ENCODE measurements around the gene VWA2.

VWA2 gene, protein sequence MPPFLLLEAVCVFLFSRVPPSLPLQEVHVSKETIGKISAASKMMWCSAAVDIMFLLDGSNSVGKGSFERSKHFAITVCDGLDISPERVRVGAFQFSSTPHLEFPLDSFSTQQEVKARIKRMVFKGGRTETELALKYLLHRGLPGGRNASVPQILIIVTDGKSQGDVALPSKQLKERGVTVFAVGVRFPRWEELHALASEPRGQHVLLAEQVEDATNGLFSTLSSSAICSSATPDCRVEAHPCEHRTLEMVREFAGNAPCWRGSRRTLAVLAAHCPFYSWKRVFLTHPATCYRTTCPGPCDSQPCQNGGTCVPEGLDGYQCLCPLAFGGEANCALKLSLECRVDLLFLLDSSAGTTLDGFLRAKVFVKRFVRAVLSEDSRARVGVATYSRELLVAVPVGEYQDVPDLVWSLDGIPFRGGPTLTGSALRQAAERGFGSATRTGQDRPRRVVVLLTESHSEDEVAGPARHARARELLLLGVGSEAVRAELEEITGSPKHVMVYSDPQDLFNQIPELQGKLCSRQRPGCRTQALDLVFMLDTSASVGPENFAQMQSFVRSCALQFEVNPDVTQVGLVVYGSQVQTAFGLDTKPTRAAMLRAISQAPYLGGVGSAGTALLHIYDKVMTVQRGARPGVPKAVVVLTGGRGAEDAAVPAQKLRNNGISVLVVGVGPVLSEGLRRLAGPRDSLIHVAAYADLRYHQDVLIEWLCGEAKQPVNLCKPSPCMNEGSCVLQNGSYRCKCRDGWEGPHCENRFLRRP

DNA sequence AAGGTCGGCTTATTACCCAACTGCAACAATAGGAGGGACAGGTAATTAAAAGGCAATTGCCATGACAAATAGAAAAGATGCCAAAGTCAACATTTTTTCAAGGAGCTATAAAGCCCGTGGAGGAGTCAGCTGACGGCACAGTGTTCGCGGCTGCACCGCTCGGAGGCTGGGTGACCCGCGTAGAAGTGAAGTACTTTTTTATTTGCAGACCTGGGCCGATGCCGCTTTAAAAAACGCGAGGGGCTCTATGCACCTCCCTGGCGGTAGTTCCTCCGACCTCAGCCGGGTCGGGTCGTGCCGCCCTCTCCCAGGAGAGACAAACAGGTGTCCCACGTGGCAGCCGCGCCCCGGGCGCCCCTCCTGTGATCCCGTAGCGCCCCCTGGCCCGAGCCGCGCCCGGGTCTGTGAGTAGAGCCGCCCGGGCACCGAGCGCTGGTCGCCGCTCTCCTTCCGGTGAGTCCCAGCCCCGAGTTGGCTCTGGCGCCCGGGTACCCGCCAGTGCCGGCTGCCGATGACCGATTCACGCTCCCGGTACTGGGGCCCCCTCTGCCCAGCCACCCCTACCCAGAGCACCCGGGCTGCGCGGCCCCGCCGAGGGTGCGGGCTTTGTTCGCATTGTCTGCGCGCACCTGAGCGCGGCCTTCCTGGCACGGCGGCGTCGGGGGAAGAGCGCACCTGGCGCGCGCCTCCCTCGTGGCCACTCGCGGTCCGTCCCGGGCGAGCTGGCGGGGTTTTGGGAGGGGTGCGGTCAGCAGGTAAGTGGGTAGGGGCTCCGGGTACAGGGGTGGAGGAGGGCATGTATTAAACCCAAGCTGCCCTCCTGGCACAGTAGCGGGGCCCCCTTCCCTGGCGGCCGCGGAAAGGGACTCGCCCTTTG lies at the start of gene VWA2:
VWA2 (plus strand) TSS at position 138 of the 877 bp plus-strand sequence. CDS start 9,460 bp downstream, outside the sequence.
- no peak for FAIRE-seq

DNA sequence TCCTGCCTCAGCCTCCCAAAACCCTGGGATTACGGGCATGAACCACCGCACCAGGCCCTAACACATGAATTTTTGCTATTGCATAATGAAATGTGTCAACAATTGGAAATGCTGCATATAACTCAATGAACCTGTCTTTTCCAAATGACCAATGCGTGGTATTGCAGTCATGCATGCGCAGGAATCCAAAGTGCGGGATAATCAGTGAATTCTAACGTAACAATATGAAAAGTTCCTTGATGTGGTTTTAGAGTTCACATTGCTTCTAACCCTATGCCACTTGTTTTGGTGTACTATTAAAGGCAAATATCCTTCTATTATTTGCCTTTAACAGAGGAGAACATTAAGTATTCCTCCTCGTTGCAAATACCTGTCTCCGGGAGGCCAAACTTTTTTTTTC lies 49.4 kb upstream of the VWA2 start:
- FAIRE-seq = no peak

DNA sequence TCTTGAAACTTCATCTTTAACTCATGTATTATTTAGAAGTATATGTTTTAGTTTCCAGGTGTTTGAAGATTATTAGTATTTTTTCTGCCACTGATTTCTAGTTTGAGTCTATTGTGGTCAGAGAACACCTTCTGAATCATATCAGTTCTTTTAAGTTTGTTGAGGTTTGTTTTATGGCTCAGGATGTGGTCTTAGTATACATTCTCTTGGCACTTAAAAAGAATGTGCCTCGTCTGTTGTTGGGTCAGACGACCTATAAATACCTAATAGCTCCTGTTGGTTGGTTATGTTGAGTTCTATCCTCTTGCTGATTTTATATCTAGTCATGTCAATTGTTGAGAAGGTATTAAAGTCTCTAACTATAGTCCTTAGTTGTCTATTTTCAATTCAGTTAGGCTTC lies 44.0 kb upstream of the VWA2 start:
- FAIRE-seq = no peak

DNA sequence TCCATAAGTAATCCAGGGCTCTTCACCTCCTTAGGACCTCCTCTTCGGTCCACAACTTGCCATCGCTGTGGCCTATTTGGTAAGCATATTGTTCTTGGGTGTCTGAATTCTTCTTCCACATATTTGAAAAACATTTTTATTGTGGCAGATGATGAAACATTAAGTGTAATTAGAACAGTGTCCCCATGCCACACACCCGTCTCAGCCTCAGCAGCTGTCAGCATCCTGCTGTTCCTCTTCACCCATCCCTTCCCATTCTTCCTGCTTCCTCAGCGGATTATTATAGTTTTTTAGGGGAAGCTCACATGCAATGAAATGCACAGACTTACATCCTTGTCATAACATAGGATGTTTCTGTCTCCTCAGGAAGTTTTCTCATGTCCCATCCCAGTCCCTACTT lies 39.8 kb upstream of the VWA2 start:
- no peak for FAIRE-seq

DNA sequence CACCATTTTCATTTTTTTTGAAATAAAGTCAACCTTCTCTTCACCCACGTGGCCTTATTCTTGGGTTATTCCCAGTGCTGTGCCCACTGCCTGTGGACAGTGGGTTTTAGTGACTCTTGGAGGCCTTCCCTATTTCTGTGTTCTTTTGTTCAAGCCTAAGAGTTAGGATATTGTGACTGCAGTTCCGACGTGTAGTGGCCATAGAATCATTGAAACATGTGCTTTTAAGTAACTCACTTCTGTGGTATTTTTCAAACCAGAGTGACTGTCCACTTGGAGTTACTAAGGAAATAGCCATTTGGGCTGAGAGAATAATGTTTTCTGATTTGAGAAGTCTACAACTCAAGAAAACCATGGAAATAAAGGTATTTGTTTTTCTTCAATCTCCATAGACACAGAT lies 36.2 kb upstream of the VWA2 start:
- no peak for FAIRE-seq

DNA sequence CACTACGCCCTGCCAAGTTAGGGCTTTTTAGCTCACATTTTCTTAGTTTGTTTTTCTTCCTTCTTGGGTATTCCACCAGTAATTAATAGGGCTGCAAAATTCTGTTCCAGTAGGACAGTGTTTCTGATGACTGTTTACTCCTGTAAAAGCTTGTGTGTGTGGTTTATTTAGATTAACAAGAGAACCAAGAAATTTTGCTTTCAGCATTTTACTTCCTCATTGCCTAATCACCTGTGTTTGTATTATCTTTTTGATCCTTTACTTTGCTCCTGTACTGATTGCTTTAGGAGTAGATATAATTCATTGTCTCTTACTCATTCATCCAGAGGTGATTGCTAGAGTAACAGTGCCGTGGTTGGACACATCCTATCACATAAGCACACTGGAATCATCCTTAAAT lies 32.2 kb upstream of the VWA2 start:
- no peak for FAIRE-seq

DNA sequence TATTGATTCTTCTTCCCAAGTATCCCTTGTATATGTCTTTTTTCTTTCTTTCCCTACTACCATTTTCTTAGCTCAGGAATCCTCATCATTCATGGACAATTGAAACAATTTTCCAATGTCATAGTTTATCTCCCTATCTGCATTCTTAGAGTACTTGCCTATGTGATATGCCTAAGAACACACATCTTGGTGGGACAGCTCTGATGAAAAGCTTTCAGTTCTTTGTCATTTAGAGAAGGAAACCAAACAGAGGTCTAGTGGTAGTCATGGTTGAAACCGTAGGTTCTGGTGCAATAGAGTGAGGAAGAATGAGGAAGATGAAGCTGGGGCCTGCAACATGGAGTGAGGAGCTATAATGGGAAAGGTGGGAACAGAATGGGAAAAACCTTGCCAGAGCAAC lies 31.7 kb upstream of the VWA2 start:
- FAIRE-seq = no peak

DNA sequence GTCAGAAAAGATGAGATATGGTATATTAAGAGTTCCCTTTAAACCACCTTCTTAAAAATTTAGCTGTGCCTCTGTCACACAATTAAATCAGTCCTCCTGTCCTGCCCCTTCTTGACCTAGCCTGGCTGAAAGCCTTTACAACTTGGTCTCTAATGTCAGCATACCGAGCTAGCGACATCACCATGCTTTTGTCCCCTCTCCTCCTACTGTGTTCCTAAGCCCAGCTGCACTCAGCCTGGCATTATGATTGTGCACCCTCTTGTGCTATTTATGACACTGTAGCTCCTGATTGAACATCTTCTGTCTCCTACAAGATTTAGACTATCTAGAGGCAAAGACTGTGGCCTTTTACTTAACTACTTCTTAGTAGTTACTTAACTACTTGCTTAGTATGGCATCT lies 30.7 kb upstream of the VWA2 start:
- FAIRE-seq = no peak

DNA sequence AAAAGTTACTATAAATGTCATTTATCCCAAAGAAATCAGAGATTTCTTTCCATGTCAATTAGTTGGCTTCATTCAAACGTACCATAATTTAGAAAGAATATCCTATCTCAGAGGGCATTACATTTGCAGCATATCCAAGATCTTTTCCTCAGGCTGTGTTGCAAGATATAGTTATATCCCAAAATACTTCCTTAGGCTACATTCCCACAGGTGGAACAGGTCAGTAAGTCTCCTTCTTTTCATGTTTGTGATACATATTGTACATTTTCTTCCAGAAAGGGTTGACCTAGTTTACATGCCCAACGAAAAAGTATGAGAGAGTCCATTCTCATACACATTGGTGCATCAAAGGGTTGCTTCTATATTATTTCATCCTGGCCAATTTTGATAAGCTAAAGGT lies 26.9 kb upstream of the VWA2 start:
- no peak for FAIRE-seq

DNA sequence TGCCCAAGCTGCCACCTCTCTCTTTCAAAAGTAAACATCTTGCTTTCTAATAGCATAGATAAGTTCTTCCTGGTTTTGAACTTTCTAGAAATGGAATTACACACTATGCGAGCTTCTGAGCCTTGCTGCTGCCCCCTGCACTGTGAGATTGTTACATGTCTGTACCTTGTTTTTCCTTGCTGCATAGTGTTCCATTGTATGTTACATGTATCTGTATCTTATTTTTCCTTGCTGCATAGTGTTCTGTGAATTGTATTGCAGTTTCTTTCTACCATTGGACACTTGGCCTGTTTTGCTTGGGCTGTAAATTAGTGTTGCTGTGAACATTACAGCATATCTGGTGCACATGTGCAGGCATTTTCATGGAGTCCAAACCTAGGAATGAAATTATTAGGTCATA lies 24.0 kb upstream of the VWA2 start:
- no peak for FAIRE-seq

DNA sequence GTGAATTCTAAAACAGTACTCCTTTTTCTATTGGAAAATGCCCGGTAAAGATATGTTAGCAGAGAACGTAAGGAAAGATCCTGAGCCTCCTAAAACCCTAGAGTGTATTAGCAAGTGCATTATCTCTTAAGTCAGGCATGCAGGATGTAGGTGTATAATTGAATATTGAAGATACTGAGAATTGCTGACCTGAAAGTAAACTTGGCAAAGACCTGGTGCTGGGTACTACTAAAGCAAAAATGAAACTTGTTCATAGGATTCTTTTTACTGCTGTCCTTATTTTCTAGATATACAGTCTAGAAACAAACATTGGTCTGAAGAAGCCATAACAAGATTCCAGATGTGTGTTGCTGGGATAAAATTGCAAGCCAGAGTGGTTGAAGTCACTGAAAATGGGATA lies 18.8 kb upstream of the VWA2 start:
- no peak for FAIRE-seq

DNA sequence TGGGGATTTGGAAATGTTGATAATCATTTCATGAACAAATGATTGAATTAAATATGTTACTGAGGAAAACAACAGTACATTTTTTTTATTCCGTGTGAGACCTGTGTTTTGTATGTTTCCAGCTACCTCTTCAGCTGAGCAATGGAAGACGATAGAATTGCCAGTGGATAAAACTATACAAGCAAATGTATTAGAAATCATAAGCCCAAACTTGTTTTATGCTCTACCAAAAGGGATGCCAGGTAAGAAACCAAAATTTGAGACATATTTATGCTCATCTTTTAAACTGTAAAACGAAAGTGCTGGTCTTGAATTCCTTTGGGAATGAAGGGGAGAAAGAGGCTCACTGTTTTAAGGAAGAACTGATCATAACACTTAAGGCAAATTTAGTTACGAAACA lies 17.8 kb upstream of the VWA2 start:
- FAIRE-seq = no peak

DNA sequence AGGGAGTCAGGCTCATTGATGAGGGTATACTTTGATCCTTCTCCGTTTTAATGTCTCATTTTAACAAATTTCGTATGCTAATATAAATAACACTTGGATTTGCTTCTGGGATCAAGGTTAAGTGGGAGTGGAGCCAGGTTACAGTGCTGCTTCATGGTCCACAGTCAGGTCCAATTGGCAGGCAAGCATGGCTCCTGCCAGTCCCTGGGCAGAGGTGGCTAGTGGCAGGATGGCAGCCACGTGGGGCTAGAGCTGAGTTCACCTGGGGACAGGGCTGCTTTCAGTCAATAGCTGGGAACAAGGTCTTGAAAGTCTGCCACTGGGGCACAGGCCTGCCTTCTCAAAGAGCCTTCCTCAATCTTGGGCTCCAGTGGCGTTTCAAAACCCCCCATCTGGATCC lies 16.0 kb upstream of the VWA2 start:
- no peak for FAIRE-seq

DNA sequence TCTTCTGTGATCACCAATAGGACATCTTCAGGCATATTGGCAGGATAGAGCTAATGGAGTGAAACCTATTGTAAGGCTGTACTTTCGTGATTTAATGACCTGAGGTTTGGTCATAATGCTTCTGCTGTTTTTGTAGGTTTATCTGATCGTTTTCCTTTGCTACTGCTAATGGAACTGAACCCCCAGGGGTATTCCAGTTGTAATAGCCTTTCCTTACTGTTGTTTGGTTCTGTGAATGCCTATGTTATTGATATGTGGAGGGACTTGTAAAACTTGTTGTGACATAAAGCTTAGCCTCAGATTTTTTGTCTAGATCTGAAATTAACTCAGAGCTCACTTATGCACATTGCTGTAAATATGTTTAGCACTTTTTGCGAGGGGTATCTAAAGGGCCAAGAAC lies 10.9 kb upstream of the VWA2 start:
- no peak for FAIRE-seq

DNA sequence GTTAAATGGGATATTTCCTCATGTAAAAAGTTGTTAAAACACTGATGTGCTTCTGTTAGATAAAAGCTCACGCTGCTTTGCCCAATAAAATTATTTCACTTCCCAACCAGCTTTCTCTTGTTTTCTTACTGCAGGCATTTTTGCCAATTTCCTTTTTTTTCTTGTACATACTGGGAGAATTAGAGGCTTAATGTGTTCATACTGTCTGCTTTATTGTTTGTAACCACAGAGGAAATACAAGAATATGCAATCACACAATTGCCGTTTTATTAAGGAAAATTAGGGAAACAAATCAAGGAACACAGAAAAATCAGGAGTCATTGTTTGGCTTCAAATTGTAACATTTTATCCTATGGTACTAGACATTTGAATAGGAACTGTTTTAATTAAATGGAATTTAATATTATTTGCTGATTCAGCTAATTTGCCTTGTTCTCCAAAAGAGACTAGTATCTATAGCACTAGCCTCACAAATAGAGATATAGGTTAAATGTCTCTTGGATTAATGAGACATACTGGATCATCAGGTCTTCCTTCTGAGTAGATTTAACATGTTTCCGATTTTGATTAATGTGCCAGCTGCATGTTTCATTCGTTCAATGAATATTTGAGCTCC lies 6.4 kb upstream of the VWA2 start:
- FAIRE-seq = no peak

DNA sequence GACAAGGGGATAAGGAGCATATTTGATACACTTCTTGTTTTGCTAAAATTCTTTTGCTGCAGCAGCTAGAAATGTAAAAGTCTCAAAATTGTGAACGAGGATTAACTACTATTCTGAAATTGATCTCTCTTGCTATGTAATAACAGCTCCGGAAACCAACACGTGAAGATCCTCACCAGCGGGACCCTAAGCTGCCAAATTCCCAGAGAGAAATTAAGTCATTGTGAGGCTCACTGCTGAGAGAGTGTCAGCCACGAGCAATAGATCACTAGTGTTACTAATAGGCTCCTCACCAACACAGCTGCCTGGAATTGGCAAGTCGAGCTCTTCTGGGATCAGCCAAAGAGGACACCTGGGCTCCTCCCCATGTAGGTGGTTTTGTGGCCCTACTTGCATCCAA lies 5.6 kb upstream of the VWA2 start:
- FAIRE-seq = no peak

DNA sequence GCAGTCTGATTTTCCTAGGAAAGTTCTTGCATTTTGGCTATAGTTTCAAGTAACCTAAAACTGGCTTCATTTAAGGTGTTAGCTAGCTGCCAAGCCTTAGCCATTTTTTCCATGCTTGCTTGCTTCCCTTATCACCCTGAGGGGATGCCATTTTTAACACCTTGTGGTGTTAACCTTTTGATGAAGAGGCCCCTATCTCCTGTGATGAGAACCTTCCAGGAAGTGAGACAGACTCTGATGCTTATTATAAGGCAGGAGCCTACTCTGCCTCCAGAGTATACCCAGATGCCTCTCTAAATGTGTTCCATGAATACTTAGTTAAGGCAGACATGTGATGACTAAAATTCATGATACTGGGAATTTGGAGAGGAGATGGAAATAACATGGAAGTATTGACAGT lies 4.9 kb upstream of the VWA2 start:
- FAIRE-seq = no peak

DNA sequence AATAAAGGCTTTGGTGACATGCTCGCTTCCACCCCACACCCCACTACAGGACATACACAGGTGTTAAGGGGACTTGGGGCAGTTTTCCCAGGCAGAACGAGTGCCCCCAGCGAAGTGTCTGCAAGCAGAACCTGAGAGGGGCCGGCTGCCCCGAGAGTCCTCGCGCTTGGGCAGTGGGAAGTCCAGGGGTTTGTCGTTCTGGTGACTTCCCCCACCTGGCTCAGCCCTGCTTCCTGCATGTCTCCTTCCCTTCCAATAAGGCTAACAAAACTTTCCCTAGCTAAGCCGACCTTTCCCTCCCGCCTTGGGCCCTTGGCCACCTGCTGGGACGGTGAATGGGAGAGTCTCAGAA lies 916 bp downstream of the VWA2 start:
- FAIRE-seq = no peak

DNA sequence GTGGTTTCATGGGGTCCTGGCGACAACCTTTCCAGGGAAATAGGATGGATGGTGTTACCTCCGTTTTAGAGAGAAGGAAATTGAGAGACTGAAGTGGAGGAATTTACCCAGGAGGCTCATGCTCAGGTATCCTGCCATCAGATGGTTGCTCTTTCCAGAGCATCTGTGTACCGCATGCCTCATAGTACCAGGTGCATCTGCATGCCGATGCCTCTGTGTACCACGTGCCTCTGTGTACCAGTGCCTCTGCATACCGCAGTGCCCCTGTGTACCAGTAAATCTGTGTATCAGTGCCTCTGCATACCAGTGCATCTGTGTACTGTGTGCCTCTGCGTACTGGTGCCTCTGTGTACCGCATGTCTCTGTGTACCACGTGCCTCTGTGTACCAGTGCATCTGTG lies 3.2 kb downstream of the VWA2 start:
- FAIRE-seq = no peak

DNA sequence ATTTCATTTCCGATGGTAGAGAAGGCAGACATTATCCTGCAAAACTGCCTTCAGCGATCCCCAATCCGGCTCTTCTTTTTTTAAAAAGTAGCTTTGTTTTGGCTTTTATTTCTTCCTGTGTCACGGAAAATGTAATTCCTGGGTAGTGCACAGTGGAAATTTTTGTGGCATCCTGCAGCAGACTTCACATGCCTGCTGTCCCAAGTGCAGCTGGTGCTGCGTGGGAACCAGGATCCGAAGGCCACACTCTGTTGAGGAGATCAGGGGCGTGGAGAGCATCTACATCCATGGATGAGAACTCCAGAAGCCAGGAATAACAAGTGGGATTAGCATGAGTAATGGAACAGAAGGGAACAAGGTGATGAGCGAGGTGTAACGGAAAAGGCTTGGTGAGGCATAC lies 4.6 kb downstream of the VWA2 start:
- no peak for FAIRE-seq

DNA sequence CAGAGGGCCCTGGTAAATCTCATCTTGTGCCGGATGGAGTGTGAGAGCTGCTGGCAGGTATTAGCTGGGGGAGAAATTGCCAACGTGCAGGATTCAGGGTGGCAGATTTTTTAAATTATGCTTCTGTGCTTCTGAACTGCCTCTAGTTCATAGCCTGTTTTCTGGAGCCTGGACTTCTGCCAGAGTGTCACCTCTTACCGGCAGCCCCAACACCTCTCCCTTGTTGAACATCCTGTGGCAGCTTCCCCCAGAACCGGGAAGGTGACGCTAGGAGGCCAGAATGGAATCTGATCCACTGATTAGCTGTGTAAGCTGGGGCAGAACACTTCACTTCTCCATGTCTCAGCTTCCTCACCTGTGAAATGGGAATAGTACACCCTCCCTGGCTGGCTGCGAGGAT lies 5.1 kb downstream of the VWA2 start:
- no peak for FAIRE-seq

DNA sequence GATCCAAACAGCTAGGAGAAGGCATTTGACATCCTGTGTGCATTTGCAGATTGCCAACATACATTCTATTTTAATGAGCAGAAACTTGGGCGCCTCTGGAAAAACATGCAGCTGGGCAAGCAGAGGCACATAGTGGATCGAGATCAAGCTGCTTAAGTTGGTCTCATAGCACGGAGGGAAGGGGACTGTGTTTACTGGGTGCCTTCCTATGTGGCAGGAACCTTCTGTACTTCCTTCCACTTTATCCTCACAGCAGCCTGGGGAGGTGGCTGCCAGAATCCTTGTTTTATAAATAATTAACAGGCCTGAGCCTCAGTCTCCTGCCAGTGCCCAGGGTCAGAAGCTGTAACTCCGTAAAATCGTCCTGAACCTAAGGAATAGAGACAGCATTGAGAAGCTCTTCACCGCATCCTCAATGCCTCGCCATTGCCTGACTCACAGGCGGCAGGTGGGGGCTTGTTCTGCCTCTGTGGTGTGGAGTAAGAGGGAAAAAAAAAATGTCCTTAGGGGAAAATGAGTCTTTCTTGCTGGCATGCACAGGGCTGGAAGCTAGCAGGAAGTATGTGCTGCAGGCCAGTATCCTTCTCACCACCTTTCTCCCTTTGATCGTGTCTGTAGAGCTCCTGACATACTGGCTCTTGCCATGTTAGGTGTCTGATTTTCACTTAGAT lies 6.2 kb downstream of the VWA2 start:
- FAIRE-seq = no peak

All from TTC549 (cell line).